ENCODE data around the gene SHH.
"Not testable (repeated sequence)": the region's sequence is repeated elsewhere in the genome, so short reads cannot be mapped to it uniquely, and the experiment has no call there.

Gene SHH

DNA sequence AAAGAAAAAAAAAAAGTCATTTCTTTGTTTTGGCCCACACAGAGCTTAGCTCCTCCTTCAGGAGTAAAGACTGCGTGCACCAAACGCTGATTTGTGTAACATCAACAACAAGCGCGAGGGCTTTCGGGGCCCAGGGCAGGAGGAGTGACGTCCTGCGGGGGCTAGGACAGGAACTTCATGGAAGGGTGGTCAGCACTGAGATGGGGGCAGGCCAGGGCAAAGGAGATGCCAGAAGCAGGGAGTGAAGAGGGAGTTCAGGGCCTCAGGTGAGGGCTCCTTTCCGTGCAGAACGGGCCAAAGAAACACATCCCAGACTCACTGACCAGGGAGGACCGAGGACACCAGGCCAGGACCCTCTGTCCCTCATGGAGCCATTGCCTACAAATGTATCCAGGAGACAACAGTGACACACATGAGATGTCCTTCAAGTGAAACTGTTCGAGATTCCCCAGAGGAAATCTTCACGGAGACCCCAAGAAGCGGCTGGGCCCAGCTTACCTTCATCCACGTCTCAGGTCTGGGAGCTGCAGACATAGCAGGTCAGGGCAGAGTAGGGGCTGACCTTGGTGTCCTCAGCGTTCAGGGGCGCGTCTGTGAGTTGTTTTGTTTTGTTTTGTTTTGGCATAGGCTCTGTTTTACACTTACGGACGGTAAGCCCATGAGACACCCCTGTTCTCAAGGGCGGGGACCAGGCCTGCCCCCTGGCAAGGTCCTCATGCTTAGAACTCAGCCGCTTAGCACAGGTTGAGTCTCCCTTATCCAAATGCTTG lies 30.4 kb upstream of the SHH start:
- DNase-seq: no peak

DNA sequence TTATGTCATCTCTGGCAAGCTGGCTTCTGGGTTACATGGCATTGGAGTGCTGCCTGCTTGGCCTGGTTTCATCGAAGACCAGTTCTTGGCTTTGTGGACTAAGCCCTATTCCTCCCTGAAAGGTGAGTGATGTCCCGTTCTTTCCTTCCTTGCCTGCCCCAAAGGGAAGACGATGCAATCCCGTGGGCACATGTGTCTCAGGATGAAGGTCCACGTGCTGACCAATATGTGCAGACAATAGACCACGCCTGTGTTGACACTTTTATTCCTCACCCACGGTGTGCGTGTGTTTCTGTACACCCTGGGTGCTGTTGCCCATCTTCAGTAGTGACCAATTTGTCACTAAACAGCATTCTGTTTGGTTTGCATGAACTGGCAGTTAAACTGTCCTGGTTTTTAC lies 28.6 kb upstream of the SHH start:
- no peak for DNase-seq

DNA sequence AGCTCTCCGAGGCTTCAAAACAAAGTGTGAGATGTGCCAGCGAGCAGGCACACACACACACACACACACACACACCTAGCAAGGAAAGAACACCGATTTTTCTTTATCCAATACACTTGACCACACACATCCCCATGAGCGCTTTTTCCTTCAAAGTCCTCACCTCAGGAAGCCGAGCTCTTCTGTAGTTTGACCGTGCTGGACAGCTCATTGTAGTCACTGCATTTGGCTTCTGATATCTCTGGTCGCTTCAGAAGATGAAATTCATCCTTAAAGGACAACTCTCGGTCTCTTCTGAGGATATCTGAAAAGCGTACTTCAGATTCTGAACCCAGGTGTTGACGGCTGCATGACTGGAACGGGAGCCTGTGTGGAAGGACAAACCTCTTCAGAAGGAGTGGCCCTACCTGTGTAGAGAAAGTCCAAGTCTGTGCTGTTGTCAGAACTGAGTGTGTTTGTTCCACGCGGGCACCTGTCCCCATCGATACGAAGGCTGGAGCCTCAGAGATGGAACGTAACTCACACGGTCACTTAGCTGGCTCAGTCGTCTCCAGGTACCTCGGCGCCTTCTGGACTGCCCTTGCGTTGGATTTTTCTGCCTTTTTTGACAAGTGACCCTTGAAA lies 28.1 kb upstream of the SHH start:
- DNase-seq: no peak

DNA sequence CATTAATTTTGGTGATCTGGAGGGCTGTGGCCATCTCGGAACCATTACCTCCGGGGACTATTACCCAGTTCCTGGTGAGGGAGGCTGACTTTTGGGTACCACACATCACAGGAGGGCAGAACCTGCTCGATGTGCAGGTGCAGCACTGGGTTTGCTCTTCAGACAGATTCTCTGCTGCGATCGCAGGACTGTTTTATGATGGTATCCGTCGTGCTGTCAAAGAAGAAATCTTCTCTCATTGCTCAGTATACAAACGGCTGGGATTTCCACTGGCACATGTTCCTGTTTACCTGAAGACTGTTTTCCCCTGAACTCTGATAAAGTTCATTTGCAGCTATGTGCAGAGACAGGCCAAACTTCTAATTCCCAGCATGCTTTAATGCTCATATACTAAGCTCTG lies 27.2 kb upstream of the SHH start:
- no peak for DNase-seq

DNA sequence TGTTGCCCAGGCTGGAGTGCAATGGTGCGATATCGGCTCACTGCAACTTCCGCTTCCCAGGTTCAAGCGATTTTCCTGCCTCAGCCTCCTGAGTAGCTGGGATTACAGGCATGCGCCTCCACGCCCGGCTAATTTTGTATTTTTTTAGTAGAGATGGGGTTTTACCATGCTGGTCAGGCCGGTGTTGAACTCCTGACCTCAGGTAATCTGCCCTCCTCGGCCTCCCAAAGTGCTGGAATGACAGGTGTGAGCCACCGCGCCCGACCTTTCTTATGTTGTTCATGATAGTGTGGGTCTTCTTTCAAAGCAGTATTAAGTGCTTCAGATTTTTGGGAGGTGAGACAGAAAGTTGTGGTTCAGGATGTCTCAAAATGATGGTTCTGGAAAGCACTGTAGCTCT lies 26.0 kb upstream of the SHH start:
- DNase-seq: not testable (repeated sequence)

DNA sequence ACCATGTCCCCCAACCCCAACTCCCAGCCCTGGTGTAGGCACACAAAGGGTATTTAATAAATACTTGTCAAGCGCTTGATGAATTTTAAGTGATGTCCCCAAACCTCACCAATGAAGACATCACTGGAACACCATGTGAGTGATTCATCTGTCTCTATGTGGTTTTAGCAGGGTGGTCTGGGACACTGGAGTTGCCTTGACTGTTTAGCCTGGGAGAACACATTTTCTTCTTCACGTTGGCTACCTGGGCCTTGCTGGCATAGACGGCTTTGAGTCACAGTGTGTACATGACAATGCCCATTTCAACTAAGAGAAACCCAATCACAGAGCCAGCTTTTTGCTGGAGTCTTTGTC lies 24.8 kb upstream of the SHH start:
- DNase-seq: no peak

DNA sequence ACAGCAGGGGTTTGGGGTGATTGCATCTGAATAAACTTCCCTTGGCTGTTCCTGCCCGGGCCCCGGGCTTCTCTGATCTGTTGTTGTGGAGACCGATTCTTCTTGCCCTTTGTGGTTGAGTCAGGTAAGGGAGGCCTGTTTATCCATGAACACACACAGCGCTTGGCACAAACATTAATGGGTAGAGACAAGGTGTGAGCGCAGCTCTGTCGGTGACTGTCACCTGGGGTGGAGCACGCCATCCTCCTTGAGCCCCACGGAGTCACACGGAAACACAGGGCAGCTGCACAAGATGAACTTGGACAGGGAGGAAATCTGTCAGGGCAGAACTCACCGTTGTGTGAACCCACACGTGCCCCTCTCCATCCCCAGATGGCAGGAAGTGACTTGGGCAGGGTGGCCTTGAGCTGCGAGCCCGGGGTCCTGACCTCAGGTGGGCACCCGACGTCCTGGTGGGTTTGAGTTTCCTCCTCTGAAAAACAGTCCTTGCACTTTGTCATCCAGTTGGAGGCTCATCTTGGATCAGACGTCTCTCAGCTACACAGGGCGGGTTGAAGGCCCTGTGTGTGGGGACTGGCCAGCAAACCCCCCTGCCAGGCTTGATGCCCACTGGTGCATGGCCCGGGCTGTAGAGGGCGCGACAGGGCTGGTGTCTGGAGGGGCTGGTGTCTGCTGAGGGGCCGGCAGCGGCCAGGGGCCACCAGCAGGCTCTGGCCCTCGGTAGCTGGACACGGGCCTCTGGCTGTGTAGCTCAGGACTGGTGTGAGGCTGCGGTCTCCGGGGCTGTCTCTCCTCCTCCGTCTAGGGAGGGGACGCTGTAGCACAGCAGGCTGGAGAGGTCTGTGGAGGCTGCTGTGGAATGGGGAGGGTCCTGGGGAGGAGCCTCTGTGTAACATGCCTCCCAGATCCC lies 24.2 kb upstream of the SHH start:
- no peak for DNase-seq

DNA sequence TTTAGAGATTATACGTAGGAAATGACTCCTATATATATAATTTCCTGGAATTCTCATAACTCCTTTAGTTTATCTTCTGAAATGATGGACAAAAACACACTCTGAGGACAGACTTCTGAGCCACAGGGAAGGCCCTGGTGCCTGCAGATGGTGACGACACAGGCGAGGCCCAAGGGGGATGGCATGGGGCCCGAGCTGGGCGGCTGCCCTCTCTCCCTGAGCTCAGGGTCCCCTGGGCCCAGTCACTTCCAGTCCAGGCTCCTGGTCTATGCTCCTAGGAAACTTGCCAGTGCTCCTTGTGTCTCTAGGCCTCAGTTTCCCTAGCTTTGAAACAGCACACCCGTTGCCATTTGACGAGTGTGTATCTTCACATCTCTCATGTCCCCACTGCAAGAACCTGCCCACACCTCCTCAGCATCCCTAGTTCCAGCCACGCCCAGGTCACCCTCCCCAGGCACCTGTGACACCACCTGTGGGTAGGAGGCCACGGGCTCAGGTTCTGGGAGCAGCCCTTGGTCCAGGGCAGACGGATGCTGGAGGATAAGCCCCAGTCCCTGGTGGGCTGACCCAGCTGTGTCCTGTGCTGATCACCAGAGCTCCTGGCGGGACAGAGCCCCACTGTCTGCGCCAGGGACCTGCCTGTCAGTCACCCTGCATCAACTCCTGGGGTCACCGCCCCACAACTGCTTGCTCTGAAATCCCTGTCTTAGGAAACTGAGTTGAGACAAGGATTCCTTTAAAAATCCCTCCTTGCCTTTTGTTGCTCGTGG lies 23.4 kb upstream of the SHH start:
- DNase-seq: no peak

DNA sequence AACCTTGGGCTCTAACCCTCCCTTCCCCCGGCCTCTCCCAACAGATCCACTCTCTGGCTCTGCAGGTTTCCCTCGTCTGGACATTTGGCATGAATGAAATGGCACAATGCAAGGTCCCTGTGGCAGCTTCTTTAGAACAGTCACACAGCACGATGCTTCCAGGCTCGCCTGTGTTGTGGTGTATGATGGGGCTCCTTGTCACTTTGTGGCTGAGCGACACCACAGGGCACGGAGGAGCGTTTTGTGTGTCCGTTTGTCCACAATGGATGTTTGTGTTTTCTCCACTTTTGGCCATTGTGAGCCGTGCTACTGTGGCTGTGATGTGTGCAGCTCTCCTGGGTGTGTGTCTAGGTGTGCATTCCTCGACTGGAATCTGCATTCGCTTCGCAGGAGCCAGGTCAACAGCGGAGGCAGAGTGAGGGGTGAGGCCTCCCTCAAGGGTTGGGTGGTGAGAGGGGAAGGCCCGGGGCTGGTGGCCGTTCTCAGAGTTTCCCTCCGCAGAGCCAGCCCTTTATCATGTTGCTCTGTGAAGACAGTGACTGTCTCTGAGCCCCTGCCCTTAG lies 22.3 kb upstream of the SHH start:
- DNase-seq: no peak

DNA sequence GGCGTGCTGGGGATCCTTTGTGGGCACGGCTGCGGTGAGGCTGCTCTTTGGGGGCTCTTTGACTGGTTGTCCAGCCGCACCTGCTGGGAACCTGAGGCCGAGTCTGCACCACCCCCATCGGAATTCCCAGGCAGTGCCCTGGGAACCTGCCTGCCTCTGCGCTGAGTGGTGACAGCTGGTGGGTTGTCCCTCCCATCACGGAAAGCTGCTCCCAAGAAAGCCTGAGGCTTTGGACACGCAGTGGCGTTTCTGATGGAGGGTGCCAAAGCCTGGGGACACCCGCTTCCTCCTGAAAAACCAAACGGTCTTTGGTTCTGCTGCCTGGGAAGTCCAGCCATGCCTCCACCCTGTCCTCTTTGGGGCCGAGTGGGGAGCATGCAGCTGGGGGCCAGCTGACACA lies 21.4 kb upstream of the SHH start:
- no peak for DNase-seq

DNA sequence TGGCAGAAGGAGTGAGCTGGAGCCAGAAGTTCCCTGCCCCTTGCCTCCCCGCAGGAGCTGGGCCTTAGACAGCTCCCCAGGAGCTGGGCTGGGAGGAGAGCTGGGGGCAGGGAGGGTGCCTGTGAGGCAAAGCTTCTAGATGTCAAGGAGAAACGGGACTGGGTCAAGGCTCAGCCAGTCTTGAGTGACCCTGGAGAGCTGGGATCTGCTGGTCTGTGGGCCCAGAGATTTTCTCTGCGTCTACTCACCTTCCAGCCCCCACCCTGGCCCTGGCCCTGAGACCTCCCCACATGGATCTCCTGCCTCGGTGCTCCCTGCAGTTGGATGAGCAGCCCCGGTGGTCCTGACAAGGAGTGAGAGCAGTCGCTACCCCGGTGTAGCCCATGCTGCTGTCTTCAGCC lies 20.3 kb upstream of the SHH start:
- DNase-seq: no peak

DNA sequence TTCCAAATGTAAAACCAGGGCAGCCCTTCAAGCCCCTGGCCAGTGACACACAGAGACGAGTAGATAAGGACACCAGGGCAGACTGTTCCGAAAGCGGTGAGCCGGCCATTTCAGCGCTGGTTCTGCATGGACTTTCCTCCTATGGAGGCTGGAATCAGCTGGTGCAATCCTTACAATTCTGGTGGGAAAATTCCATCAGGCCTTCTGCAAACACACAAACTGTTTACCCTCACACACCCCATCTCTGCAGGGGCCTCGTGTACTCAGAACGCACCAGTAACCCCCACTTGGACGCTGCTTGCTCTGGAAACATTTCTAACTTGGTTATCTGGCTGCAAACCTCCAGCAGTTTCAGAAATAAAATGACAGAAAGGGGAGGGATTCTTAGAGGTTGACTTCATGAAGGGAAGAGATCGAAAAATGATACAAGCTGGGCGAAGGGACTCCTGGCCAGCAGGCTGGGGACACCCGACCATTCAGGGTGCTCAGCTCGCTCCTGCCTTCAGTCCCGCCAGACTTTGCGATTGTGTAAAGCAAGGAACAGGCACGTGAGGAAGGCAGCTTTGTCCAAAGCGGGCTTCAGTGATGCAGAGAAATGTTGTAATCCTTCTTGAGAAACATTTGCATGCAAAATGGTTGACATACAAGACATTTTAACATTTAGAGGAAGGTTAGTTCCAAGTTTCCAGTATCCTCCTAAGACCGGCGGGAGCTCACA lies 19.7 kb upstream of the SHH start:
- DNase-seq: no peak

DNA sequence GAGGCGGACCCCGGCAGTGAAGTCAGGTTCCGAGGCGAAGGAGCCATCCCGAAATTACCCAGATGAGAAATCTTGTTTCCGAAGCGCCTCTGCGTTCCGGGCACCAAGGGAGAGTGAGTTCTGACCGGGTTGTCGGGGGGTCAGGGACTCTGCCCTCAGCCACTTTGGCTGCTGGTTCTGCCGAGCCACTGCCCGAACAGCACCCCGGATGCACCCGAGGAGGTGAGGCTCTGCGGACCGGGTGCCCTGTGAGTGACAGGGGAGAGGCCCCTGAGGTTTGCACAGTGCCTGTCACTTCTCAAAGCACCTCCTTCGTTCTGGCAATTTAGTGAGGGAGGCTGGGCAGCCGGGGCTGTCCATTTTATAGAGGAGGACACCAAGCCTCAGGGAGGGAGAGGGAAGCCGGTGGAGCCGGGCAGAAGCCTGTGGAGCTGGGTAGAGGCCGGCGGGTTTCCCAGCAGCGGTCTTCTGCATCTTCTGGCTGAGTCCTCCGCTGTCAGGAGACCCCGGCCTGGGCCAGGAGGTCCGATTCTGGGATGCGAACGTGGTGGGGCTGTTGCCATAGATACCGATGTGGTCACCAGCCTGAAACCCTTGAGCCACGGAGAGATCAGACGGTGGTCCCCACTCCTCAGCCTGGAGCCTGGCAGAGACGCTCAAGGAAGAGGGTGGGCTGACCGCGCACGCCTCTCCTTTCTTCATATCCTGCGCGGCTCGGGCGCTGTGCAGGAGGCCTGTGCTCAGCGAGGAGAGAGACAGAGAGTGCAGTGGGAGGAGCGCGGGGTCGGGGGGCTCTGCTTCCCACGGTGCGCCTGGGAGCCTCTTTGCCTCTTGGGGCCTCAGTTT lies 18.9 kb upstream of the SHH start:
- DNase-seq: no peak

DNA sequence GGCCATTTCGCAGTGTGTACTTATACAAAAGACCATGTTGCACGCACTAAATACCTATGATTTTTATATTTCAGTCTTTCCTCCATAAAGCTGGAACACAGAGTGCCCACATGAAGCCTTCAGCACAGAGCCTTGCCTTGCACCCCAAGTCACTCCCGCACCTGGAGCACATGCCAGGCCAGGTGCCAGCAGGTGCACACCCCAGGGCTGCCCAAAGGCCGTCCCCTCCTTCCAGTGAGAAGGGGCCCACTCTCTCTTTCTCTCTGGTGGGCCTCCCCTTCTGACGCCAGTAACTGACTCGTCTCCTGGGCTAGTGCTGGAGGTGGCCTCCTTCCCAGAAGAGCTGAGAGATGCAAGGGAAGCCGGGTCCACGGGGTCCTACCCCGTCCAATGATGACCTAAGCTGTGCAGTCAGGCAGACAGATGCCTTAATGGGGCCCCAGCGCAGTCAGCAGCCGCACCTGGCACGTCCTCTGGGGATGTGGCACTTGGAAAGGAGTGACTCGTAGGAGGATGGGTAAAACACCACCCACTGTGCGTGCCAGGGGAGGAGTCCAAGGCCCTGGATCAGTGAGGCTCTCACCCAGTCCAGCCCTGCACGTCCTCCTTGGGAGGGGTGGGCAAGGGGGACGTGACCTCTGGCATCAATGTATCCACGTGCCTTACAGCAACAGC lies 17.7 kb upstream of the SHH start:
- DNase-seq: no peak

DNA sequence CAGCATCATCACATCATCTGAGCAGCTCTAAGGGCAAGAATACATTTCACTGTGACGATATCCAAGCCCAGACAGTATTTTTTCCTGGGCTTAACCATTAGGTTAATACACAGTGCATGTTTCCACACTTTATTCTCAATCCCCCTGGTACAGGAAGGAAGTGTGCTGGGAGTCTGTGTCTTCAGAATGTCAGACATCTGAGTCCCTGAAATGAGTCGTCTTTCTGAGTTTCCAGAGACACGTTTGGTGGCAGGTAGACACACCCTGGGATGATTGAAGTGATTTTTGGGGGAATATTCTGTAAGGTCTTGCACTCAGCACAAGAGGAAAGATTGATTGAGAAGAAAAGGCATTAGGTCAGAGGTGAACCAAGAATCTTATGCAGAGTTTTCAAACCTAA lies 13.1 kb upstream of the SHH start:
- DNase-seq: no peak

DNA sequence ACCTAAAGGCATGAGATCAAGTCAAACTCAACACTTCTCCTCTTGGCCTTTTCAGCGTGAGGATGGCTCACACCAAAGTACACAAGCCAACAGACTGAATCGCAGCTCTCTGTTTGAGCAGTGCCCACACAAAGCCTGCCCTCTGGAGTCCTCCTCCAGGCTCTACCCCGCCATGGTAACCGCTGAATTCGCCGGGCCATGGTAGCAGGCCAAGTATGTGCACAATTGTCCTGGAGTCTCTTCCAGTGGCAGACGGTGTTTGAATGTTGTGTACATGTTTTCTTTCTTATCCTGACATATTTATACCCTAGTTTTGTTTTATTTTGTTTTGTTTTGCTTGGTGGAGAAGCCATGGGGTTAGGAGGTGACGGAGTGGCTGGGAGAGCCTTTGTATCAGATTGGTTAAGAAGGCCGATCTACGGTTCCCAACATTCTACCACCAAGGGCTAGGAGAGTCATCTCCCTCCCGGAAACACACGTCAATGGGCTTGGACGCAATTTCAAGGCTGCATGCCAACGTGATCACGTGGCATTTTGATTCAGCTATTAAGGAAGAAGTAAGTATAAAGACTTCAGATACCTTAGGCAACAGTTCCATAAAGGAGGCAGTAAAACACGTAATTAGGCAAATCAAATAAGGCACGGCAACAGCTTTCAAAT lies 12.1 kb upstream of the SHH start:
- DNase-seq: no peak

DNA sequence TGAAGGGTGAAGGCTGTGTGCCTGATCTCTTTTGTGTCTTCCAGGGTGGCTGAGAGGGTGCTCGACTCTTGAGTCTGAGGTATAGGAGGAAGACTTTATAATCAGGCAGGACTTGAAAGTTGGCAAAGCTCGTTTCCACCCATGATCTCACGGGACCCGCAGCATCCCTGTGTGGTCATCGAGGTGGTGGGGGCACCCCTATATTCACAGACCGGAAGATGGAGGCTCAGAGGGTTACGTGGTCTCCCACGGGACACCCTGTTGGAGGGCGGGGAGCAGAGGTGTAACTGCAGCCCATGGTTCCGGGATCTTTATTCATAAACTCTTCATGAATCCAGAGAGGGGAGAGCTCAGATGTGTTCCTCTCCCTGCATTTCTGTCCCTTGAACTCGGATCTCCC lies 9.6 kb upstream of the SHH start:
- no peak for DNase-seq

DNA sequence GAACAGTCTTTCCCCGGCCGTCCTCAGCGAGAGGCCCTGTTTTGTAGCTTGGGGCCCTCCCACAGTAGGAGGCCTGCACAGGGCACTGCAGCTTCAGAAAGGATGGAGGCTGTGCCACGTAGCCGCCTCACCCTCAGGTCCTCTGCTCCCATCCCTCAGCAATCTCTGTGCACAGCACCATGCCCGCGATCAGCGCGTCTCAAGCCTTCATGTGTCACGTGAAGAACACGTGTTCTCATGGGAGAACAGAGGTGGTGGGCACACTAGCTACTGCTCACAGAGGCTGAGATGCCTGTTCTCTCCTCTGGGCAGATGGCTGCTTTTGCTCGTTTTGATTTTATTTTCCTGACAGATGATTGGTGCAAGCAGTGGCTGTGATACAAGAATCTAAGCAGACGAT lies 8.5 kb upstream of the SHH start:
- DNase-seq: no peak

DNA sequence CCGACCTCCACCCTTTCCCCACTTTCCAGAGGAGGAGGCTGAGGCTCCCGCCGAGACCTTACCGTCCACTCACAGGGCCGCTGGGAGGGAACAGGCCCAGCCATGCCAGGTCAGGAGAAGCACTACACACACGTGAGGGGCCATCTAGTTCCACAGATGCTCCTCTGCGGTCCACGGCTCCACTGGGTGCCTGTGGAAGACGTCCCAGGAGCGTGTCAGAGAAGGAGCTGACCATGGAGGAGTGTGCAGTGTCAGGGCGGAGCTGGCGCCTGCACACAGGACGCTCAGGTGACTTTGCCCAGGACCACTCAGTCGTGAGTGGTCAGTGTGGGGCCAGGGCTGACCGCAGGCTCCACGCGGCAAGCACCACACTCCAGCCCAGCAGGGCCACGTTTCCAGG lies 8.0 kb upstream of the SHH start:
- DNase-seq: no peak

DNA sequence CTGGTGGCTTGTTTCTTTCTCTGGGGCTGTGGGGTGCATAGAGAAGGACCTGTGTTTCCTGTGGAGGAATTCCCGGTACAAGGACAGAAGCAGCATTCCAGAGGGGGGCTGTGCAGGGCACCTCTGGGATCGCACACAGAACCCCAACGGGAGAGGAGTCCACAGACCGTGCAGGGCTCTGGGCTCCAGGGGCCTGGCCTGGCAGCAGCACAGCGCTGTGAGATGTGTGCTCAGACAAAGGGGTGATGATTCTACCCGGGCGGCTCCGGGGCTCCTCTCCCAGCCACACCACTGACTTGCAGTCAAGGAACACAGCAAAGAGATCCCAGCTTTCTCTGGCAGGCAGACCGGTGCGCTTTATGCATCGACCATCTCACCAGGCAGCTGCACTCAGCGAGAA lies 6.9 kb upstream of the SHH start:
- no peak for DNase-seq
